GM21723 (cell line): ENCODE results near the gene MED14.

Experiments
- ATAC-seq: cut with Tn5 transposase; IDR thresholded peaks from one replicate; pipeline ENCODE4 v1.9.1; 2021; ENCODE audit warnings: mild to moderate bottlenecking, moderate library complexity; ENCODE audit not compliant: unreplicated experiment

MED14 gene

DNA sequence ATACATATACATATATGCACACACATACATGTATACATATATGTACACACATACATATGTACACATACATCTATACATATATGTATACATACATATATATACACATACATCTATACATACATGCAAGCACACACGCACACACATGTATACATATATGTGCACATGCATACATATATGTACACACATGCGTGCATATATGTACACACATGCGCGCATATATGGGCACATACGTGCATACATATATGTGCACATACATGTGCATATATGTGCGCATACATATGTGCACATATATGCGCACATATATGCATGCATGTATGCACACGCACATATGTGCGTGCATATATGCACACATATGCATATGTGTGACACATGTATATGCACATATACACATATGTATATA lies 119.4 kb downstream of the MED14 start:
- no peak for ATAC-seq

DNA sequence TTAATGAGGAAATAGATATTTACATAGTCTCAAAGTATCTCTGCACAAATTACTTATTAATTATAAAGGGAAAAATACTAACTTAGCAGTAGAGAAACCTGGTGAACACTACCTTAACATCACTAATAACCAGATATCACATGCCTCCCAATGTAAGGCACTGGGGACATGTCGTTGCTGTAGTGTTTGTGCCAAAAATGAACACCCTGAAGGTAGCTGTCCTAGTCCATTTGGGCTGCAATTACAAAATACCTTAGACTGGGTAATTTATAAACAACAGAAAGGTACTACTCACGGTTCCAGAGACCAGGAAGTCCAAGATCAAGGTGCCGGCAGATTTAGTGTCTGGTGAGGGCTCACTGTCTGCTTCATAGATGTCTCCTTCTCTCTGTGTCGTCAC lies 122.8 kb downstream of the MED14 start:
- ATAC-seq, result no peak

DNA sequence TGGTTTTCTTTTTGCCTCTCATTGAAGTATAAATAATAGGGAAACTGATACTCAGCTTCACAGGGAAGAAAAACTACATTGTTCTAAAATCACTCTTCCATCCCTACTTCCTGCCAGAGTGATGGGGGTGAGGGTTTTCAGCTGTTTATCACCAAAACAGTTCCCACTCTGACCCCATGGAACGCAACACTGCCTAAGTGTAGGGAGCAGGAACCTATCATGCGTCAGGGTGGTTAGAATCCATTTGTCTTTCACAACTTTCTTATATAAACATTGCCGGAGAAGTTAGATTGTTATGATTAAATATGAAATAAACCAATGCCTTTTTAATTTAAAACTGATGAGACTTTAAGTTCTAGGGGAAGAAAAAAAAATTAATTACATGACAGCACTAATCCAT lies 128.0 kb downstream of the MED14 start:
- no peak for ATAC-seq

DNA sequence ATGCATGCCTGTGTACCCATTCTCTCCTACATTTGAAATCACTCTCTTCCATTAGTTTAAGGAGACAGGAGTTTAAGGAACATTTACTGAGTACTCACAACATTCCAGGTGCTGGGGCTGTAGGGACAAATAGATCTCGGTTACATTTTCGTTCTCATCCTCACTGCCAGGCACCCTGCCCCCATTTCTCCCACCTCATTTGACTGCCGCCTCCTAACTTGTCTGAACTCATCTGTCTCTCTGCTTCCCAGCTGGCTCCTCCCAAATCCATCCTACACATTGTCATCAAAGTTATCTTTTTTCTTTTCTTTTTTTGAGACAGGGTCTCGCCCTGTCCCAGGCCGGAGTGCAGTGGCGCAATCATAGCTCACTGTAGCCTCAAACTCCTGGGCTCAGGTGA lies 131.9 kb downstream of the MED14 start:
- no peak for ATAC-seq
